ENCODE measurements around the gene IPO11. TPM values are rescaled to one million over a fixed set of nuclear protein-coding genes. Genes with fewer than 3 reads are reported as not detected.

The IPO11 gene
- total and polyA plus RNA-seq, 2 of the 13 experiments (the other 11 are each of a cell fraction or from before 2014, with no cell fraction given) = 13.9 to 24.4 TPM

- TF ChIP-seq POGZ (CRISPR knock-in tag; IDR thresholded peaks at IDR 0.05) (peak; percentile 83), TFDP2 (CRISPR knock-in tag; IDR thresholded peaks at IDR 0.05) (peak; percentile 36; the same call in 1 of the 2 replicates), CEBPG (CRISPR knock-in tag; IDR thresholded peaks at IDR 0.05) (peak; percentile 87), ARID5B (CRISPR knock-in tag; IDR thresholded peaks at IDR 0.05) (peak; percentile 65), JUN (CRISPR knock-in tag; IDR thresholded peaks at IDR 0.05) (peak; percentile 30; the same call in 1 of the 2 replicates), ZFX (CRISPR knock-in tag; IDR thresholded peaks at IDR 0.05; ENCODE audit: low read depth) (0 out of 2 replicates have a peak, but pooled peaks have one; percentile 19), KAT2B (IDR thresholded peaks at IDR 0.05; ENCODE audit: borderline replicate concordance, low read depth, low read length) (no peak), ARID3A (IDR thresholded peaks at IDR 0.05; ENCODE audit: low read depth, low read length) (0 out of 2 replicates have a peak, but pooled peaks have one; percentile 9), CEBPB (IDR thresholded peaks at IDR 0.05; ENCODE audit: borderline replicate concordance, low read depth, low read length) (peak; percentile 91; the same call in 1 of the 2 replicates), RXRB (CRISPR knock-in tag; IDR thresholded peaks at IDR 0.05; ENCODE audit: borderline replicate concordance) (0 out of 2 replicates have a peak, but pooled peaks have one; percentile 29), ZNF513 (CRISPR knock-in tag; conservative IDR thresholded peaks at IDR 0.05) (no peak), ZMYM4 (CRISPR knock-in tag; IDR thresholded peaks at IDR 0.05) (peak; percentile 82), HMGA1 (CRISPR knock-in tag; conservative IDR thresholded peaks at IDR 0.05) (no peak), ZKSCAN8 (CRISPR knock-in tag; IDR thresholded peaks at IDR 0.05; ENCODE audit: borderline replicate concordance) (peak; percentile 84; the same call in 1 of the 2 replicates), ZMYM2 (CRISPR knock-in tag; IDR thresholded peaks at IDR 0.05) (no peak), ZNF782 (CRISPR knock-in tag; IDR thresholded peaks at IDR 0.05; ENCODE audit: borderline replicate concordance) (peak; percentile 44; the same call in 1 of the 2 replicates), WIZ (CRISPR knock-in tag; IDR thresholded peaks at IDR 0.05) (0 out of 2 replicates have a peak, but pooled peaks have one; percentile 82), SOX13 (IDR thresholded peaks at IDR 0.05) (no peak), SOX13 (CRISPR knock-in tag; conservative IDR thresholded peaks at IDR 0.05 in 1 of 2, IDR thresholded peaks at IDR 0.05 in 1 of 2) (peak in 1 of 2 experiments; percentile 57; a peak in 1 of 4 replicates), EHMT2 (IDR thresholded peaks at IDR 0.05; ENCODE audit: borderline replicate concordance, low read depth, low read length) (0 out of 2 replicates have a peak, but pooled peaks have one; percentile 56), FOXA3 (CRISPR knock-in tag; IDR thresholded peaks at IDR 0.05) (peak; percentile 32; the same call in 1 of the 2 replicates), SALL1 (CRISPR knock-in tag; IDR thresholded peaks at IDR 0.05) (peak; percentile 28; the same call in 1 of the 2 replicates), MXI1 (IDR thresholded peaks at IDR 0.05; ENCODE audit: borderline replicate concordance, low read depth, low read length) (no peak; the same call in 2 of the 3 replicates)
Observed at GRCh38 chr5:62588668-62589067, 176.1 kb downstream of the IPO11 start (continued).

Measured in HepG2 (cell line).